ENCODE results near the gene PPP2R3B. TPM values are rescaled to one million over a fixed set of nuclear protein-coding genes. Genes with fewer than 3 reads are reported as not detected.

PPP2R3B gene
- total RNA-seq, 4 donors from 2014 or later: 4.1 to 16.1 (median 9.4) TPM

GRCh38 chrX:363621-364375 lies 22.9 kb downstream of the PPP2R3B start:
- H3K27me3 ChIP-seq: no peaks in the 10 kb centered on the region
- DNase-seq: no peak

DNA sequence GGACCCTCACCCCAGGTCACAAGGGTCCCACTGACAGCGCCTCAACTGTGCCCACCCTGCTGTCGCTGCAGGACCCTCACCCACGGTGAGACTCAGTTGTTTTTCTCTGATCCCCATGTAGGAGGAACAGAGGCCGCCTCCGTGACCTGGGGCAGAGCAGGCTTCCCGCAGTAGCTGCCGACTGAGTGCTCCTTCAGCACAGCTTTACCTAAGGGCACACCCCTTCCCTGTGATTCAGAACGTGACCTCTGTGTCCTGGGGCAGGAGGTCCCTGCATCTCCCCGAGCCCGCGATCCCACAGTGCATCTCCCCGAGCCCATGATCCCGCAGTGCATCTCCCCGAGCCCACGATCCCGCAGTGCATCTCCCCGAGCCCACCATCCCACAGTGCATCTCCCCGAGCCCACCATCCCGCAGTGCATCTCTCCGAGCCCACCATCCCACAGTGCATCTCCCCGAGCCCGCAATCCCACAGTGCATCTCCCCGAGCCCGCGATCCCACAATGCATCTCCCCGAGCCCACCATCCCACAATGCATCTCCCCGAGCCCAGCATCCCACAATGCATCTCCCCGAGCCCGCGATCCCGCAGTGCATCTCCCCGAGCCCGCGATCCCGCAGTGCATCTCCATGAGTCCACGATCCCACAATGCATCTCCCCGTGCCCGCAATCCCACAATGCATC lies 23.6 kb downstream of the PPP2R3B start:
- DNase-seq: no peak
- H3K36me3 ChIP-seq: no peaks in the 10 kb centered on the region
- intact Hi-C loops (cut with DNase I; ENCODE audit: low total_unique reads): no loop called here
- H3K4me1 ChIP-seq: no peaks in the 10 kb centered on the region
- no peak overlapping the region for H3K27ac ChIP-seq
- no peaks in the 10 kb centered on the region for H3K27me3 ChIP-seq
- no peak for TF ChIP-seq POLR2A (IDR thresholded peaks at IDR 0.05)
- TF ChIP-seq CTCF (IDR thresholded peaks at IDR 0.05): no peak
- H3K9me3 ChIP-seq: peaks cover 0 to 11% of the 10 kb centered on the region in 2 donors
- no peak overlapping the region for H3K4me3 ChIP-seq

More at GRCh38 chrX:363621-364375, 22.9 kb downstream of the PPP2R3B start:
- H3K4me1 ChIP-seq: no peaks in the 10 kb centered on the region
- H3K36me3 ChIP-seq: no peaks in the 10 kb centered on the region
- H3K9me3 ChIP-seq: peaks cover 0 to 11% of the 10 kb centered on the region in 2 donors
- no peak overlapping the region for H3K4me3 ChIP-seq
- TF ChIP-seq POLR2A (IDR thresholded peaks at IDR 0.05): no peak
- no peak for TF ChIP-seq CTCF (IDR thresholded peaks at IDR 0.05)
- no peak overlapping the region for H3K27ac ChIP-seq
- intact Hi-C loops (cut with DNase I; ENCODE audit: low total_unique reads): no loop called here

DNA sequence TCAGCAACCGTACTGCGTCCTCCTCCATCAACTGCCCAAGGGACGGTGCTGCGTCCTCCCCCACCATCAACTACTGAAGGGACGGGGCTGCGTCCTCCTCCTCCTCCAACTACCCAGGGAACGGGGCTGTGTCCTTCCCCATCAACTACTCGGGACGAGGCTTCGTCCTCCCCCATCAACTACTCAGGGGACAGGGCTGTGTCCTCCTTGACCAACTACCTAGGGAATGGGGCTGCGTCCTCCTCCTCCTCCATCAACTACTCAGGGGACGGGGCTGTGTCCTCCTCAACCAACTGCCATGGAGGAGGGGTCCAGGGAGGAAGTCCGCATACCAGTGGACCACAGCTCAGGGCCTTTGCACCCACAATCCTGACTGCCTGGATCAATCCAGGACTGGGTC lies 24.4 kb downstream of the PPP2R3B start:
- DNase-seq: no peak
- no peaks in the 10 kb centered on the region for H3K4me1 ChIP-seq
- H3K27ac ChIP-seq: no peak overlapping the region
- intact Hi-C loops (cut with DNase I; ENCODE audit: low total_unique reads): no loop called here
- no peaks in the 10 kb centered on the region for H3K36me3 ChIP-seq
- no peak for TF ChIP-seq POLR2A (IDR thresholded peaks at IDR 0.05)
- TF ChIP-seq CTCF (IDR thresholded peaks at IDR 0.05): no peak
- no peak overlapping the region for H3K4me3 ChIP-seq
- H3K27me3 ChIP-seq: no peaks in the 10 kb centered on the region
- H3K9me3 ChIP-seq: peaks cover 0 to 11% of the 10 kb centered on the region in 2 donors

- Histone ChIP-seq H3K27me3 (no peaks in the 10 kb centered on the region), H3K4me1 (no peaks in the 10 kb centered on the region), H3K9me3 (peaks cover 0 to 11% of the 10 kb centered on the region in 2 donors), H3K36me3 (no peaks in the 10 kb centered on the region), H3K4me3 (no peak overlapping the region), H3K27ac (no peak overlapping the region)
- TF ChIP-seq CTCF (IDR thresholded peaks at IDR 0.05) (no peak), POLR2A (IDR thresholded peaks at IDR 0.05) (no peak)
- no peak for DNase-seq
- intact Hi-C loops (cut with DNase I; ENCODE audit: low total_unique reads): no loop called here
Measured at GRCh38 chrX:361231-362145, 25.2 kb downstream of the PPP2R3B start.
